ENCODE results near the gene PGA5.
A peak's percentile ranks its signal among the peaks of the same experiment; 100 is the strongest.
"Not testable (repeated sequence)": the region's sequence is repeated elsewhere in the genome, so short reads cannot be mapped to it uniquely, and the experiment has no call there.

Gene PGA5

GRCh38 chr11:61240875-61241274 is at the start of gene PGA5:
Gene PGA5, plus strand, starts transcription at chr11:61241175. Its CDS starts 52 bp downstream, at chr11:61241227.
- DNase-seq, result not testable (repeated sequence)

- DNase-seq, result peak; percentile 71
Observed at GRCh38 chr11:61193596-61193995, 47.4 kb upstream of the PGA5 start.

GRCh38 chr11:61194169-61194671 is 46.8 kb upstream of the PGA5 start:
- DNase-seq, result no peak

GRCh38 chr11:61194981-61195695 is 45.8 kb upstream of the PGA5 start:
- no peak for DNase-seq

GRCh38 chr11:61195719-61196118 is 45.3 kb upstream of the PGA5 start:
- DNase-seq, result no peak

- DNase-seq, result no peak
Observed at GRCh38 chr11:61198361-61198760, 42.6 kb upstream of the PGA5 start.

- DNase-seq, result no peak
Observed at GRCh38 chr11:61198948-61199523, 41.9 kb upstream of the PGA5 start.

GRCh38 chr11:61201476-61201875 is 39.5 kb upstream of the PGA5 start:
- DNase-seq, result no peak

GRCh38 chr11:61202950-61203746 is 37.8 kb upstream of the PGA5 start, which contains the start of gene PGA3:
Gene PGA3, plus strand, starts transcription at chr11:61203515. Its CDS starts 50 bp downstream, at chr11:61203565.
- not testable (repeated sequence) for DNase-seq

GRCh38 chr11:61203873-61204272 is 37.1 kb upstream of the PGA5 start:
- DNase-seq, result not testable (repeated sequence)

GRCh38 chr11:61204502-61205059 is 36.4 kb upstream of the PGA5 start:
- not testable (repeated sequence) for DNase-seq

- not testable (repeated sequence) for DNase-seq
Observed at GRCh38 chr11:61207636-61208310, 33.2 kb upstream of the PGA5 start.

GRCh38 chr11:61210629-61211028 is 30.3 kb upstream of the PGA5 start:
- DNase-seq, result not testable (repeated sequence)

GRCh38 chr11:61211327-61211952 is 29.5 kb upstream of the PGA5 start:
- not testable (repeated sequence) for DNase-seq

GRCh38 chr11:61212202-61212601 is 28.8 kb upstream of the PGA5 start:
- DNase-seq, result not testable (repeated sequence)

GRCh38 chr11:61213711-61214324 is 27.2 kb upstream of the PGA5 start:
- not testable (repeated sequence) for DNase-seq

- not testable (repeated sequence) for DNase-seq
Observed at GRCh38 chr11:61218306-61218705, 22.7 kb upstream of the PGA5 start.

GRCh38 chr11:61219016-61219415 is 22.0 kb upstream of the PGA5 start:
- not testable (repeated sequence) for DNase-seq

- DNase-seq, result not testable (repeated sequence)
Observed at GRCh38 chr11:61222047-61222446, 18.9 kb upstream of the PGA5 start, which contains the start of gene PGA4. Gene PGA4, plus strand, starts transcription at chr11:61222347. Its CDS starts 54 bp downstream, at chr11:61222401.

GRCh38 chr11:61222692-61223091 is 18.3 kb upstream of the PGA5 start:
- not testable (repeated sequence) for DNase-seq

GRCh38 chr11:61226457-61227137 is 14.4 kb upstream of the PGA5 start:
- not testable (repeated sequence) for DNase-seq
